ENCODE data around the gene ENTPD5.
A peak's percentile ranks its signal among the peaks of the same experiment; 100 is the strongest.

The ENTPD5 gene

DNA sequence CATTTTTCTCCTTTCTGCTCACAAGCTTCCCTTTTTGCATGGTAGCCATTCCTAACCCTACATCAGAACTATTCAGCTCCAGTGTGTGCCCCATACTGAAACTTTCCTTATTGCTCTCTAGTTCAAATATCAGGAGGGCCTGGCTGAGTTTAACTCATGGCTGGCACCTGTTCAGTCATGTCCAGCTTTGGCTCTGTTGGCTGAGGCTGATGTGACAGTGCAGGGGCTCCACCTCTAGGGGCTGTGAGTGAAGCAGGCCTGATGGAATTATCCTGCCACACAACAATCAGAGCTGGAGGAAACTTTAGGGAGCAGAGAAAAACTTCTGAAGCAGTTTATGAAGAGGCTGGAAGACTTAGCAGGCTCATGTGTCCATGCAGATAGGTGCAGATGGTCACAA, 60.5 kb downstream of the ENTPD5 start:
- TF ChIP-seq, protein P1, sequence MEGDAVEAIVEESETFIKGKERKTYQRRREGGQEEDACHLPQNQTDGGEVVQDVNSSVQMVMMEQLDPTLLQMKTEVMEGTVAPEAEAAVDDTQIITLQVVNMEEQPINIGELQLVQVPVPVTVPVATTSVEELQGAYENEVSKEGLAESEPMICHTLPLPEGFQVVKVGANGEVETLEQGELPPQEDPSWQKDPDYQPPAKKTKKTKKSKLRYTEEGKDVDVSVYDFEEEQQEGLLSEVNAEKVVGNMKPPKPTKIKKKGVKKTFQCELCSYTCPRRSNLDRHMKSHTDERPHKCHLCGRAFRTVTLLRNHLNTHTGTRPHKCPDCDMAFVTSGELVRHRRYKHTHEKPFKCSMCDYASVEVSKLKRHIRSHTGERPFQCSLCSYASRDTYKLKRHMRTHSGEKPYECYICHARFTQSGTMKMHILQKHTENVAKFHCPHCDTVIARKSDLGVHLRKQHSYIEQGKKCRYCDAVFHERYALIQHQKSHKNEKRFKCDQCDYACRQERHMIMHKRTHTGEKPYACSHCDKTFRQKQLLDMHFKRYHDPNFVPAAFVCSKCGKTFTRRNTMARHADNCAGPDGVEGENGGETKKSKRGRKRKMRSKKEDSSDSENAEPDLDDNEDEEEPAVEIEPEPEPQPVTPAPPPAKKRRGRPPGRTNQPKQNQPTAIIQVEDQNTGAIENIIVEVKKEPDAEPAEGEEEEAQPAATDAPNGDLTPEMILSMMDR (conservative IDR thresholded peaks at IDR 0.05), result no peak
- TF ChIP-seq ZFX (IDR thresholded peaks at IDR 0.05), result no peak
- no peak overlapping the region for H3K27ac ChIP-seq

DNA sequence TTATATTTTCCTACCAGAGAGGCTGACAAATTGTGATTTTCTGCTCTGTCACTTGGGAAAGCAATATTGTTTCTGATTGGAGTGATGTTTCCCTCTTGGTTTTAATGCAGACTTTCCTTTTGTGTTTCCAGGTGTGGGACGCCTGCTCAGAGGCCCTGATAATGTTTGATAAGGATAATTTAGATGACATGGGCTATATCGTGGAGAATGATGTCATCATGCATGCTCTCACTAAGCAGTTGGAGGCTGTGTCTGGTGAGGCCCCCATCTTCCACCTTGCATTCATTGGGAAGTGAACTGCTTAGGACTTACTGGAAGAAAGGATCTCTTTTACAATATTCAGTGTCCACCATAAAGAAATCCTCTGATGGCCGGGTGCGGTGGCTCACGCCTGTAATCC, 63.4 kb downstream of the ENTPD5 start:
- no peak for TF ChIP-seq ZFX (IDR thresholded peaks at IDR 0.05)
- TF ChIP-seq, protein P1 (conservative IDR thresholded peaks at IDR 0.05), result no peak
- H3K27ac ChIP-seq, result no peak overlapping the region

DNA sequence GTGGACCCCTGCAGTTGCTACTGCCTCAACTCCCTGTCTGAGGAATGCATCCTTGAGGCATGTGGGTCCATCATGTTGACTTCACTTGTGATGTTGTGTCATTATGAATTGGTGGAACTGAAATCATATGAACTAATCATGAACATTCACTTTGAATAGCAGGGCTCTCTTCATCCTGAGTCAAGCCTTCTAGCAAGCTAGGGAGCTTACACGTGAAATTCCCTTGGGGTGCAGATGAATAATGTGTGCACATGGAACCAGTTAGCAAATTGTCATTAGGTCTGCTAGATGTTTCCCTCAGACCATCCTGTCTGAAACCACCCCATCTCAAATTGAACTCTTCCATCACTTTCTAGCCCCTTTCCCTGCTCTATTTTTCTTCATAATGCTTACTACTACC, 65.4 kb downstream of the ENTPD5 start:
- TF ChIP-seq ZFX (IDR thresholded peaks at IDR 0.05), result no peak
- TF ChIP-seq, protein P1 (conservative IDR thresholded peaks at IDR 0.05), result no peak
- no peak overlapping the region for H3K27ac ChIP-seq

DNA sequence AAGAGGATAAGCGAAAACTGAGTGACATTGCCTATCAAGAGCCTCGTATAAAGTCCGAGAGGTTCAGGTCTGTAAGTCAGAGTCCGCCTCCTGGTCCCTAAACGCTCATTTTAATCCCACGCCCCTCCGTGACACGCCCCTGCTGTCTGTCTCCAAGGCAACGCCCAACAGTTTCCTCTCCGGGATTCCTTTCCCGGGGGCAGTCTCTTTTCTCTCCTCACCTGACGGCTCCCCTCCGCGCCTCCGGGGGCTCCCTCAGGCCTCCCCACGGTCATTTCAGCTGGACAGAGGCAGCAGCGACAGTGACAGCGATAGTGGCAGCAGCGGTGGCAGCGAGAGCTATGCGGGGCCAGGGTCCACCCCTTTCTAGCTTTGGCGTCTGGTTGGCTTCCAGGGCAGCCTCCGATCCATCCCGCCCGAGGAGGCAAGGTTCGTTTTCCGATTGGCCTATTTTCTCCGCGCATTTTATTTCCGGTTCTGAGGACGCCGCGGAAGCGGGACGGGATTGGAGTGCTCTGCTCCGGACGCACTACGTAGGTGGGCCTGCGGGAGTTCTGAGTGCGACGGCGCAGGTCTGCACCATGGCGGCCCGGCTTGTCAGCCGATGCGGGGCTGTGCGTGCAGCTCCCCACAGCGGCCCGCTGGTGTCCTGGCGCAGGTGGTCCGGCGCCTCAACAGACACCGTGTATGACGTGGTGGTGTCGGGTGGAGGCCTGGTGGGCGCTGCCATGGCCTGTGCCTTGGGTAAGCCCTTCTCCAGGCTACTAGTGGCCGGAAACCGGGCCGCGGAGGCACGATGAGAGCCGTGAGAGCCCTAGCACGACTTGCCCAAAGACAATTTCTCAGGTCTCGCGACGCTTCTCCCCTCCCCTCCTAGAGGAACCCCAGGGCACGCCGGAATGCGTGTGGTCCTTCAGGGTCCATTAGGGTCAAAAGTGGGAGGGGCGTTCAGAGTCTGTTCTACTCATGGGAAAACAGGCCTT, 69.0 kb downstream of the ENTPD5 start, which contains the start of the genes COQ6 and FAM161B:
TSS of gene COQ6 (plus strand) at position 551 of the 983 bp plus-strand sequence. CDS start at position 582, 31 bp downstream.
TSS of gene FAM161B (minus strand) at position 343 of the 983 bp plus-strand sequence. CDS start at position 275, 68 bp downstream.
- TF ChIP-seq, protein P1 (conservative IDR thresholded peaks at IDR 0.05), result no peak
- peak; percentile 93 for TF ChIP-seq ZFX (IDR thresholded peaks at IDR 0.05)
- H3K27ac ChIP-seq, result peak within 1 kb of the TSS; percentile 82

DNA sequence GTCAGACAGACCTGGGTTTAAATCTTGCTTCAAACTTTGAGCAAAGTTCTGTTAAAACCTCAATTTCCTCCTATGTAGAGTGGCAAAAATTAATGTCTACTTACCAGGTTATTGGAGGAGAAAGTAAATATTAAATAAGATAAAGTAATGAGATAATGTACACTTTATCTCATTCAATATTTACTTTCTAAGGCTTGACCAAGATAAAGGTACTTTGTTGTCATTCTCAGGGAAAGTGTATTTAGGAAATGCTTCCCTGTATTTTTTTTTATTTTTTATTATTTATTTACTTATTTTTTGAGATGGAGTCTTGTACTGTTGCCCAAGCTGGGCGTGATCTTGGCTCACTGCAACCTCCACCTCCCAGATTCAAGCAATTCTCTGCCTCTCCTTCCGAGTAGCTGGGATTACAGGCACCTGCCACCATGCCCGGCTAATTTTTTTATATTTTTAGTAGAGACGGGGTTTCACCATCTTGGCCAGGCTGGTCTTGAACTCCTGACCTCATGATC, 73.9 kb downstream of the ENTPD5 start:
- H3K27ac ChIP-seq, result peak overlapping the region; percentile 97
- no peak for TF ChIP-seq ZFX (IDR thresholded peaks at IDR 0.05)
- TF ChIP-seq, protein P1 (conservative IDR thresholded peaks at IDR 0.05), result no peak

DNA sequence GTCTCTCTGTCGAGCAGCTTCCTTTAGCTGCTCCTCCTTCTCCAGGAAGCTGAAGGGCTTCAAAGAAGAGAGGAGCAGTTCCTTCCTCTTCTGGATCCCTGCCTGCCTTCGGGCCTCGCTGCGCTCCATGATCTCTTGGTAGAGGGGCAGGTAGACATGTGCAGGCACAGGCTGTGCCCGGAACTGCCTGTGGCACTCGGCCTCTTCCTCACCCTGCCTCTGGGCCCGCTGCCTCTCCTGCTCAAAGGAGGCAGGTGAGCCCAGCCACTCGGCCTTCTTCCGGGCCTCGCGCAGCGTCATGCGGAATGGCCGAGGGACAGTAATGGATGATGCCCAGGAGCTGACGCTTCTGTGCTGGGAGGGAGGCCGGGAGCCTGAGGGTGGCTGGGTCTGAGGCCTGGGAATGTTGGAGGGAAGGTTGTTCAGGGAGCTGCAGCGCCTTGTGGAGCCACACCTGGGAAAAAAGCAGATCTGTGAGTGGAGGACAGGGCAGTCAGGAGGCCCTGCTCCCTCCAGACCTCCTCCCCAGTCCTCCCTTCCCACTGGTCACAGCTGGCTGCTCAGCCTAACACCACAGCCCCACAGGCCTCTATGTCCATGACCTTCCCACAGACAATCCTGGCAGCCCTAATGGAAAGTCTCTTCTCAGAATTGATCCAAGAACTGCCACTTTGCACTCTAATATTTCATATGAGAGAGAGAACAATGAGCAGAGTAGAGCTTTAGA, 74.5 kb downstream of the ENTPD5 start:
- H3K27ac ChIP-seq, result peak overlapping the region; percentile 97
- peak; percentile 84; the same call in 1 of the 2 replicates for TF ChIP-seq ZFX (IDR thresholded peaks at IDR 0.05)
- TF ChIP-seq, protein P1 (conservative IDR thresholded peaks at IDR 0.05), result no peak
